ENCODE data around the gene HSDL1. TPM values are rescaled to one million over a fixed set of nuclear protein-coding genes. Genes with fewer than 3 reads are reported as not detected.
A peak's percentile ranks its signal among the peaks of the same experiment; 100 is the strongest.

HSDL1 gene
- total and polyA plus RNA-seq, 10 of the 15 experiments (the other 5 are each of a cell fraction or from before 2014, with no cell fraction given) = 2.0 to 13.4 (median 5.6) TPM

DNA sequence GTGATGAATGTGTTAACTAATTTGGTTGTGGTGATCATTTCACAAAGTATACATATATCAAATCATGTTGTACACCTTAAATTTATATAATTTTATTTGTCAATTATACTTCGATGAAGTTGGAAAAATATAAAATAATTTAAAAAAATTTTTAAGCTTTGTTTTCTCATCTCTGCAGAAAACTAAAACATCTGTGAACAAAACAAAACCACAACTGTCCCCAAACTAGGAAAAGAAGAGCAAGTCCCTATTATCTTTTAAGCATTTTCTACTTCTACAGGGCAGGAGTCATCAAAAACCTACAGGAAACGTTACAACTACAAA, 6.5 kb downstream of the HSDL1 start:
- 48% methylated on average over 2 of the region's 2 CpGs for WGBS (ENCODE audit: insufficient coverage, insufficient replicate concordance, low lambda C conversion rate, missing lambda C conversion rate)
- peaks cover 11% of the 10 kb centered on the region for H3K4me1 ChIP-seq (ENCODE audit: control insufficient read depth, insufficient read depth, low read length)
- H3K36me3 ChIP-seq (ENCODE audit: control insufficient read depth in 2 of 2, insufficient read depth in 2 of 2, low read length in 1 of 2) = no peaks in the 10 kb centered on the region
- BruUV-seq (replicated peaks) = no TSS peak
- TF ChIP-seq, protein P1, sequence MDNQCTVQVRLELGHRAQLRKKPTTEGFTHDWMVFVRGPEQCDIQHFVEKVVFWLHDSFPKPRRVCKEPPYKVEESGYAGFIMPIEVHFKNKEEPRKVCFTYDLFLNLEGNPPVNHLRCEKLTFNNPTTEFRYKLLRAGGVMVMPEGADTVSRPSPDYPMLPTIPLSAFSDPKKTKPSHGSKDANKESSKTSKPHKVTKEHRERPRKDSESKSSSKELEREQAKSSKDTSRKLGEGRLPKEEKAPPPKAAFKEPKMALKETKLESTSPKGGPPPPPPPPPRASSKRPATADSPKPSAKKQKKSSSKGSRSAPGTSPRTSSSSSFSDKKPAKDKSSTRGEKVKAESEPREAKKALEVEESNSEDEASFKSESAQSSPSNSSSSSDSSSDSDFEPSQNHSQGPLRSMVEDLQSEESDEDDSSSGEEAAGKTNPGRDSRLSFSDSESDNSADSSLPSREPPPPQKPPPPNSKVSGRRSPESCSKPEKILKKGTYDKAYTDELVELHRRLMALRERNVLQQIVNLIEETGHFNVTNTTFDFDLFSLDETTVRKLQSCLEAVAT (IDR thresholded peaks at IDR 0.05) = 0 out of 2 replicates have a peak, but pooled peaks have one; percentile 26
- TF ChIP-seq RB1 (IDR thresholded peaks at IDR 0.05; ENCODE audit: borderline replicate concordance) (no peak), MEF2A (IDR thresholded peaks at IDR 0.05; ENCODE audit: insufficient read depth, low read depth, low read length) (no peak), SRF (IDR thresholded peaks at IDR 0.05; ENCODE audit: low read depth in 2 of 2, low read length in 2 of 2) (peak in 1 of 2 experiments; percentile 65; a peak in 1 of 4 replicates), RAD51 (IDR thresholded peaks at IDR 0.05) (peak; percentile 71; the same call in 1 of the 2 replicates)
- TF ChIP-seq, protein P2, sequence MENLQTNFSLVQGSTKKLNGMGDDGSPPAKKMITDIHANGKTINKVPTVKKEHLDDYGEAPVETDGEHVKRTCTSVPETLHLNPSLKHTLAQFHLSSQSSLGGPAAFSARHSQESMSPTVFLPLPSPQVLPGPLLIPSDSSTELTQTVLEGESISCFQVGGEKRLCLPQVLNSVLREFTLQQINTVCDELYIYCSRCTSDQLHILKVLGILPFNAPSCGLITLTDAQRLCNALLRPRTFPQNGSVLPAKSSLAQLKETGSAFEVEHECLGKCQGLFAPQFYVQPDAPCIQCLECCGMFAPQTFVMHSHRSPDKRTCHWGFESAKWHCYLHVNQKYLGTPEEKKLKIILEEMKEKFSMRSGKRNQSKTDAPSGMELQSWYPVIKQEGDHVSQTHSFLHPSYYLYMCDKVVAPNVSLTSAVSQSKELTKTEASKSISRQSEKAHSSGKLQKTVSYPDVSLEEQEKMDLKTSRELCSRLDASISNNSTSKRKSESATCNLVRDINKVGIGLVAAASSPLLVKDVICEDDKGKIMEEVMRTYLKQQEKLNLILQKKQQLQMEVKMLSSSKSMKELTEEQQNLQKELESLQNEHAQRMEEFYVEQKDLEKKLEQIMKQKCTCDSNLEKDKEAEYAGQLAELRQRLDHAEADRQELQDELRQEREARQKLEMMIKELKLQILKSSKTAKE (IDR thresholded peaks at IDR 0.05; ENCODE audit: low read depth, poor library complexity, severe bottlenecking) = peak; percentile 60
- no peaks in the 10 kb centered on the region for H3K27me3 ChIP-seq (replicated peaks in 1 of 2; ENCODE audit: control insufficient read depth in 2 of 2, insufficient read depth in 2 of 2, low read length in 1 of 2)
- no peak overlapping the region for H3K27ac ChIP-seq (ENCODE audit: control insufficient read depth, insufficient read depth)
- ChIA-PET CTCF (interaction anchor here (0.8 to 1.5 kb wide), 6 partner anchors 15 to 52 kb away, joined by 3 to 7 read pairs (median 3); partner anchors contain the start of gene TAF1C), RAD21 (ENCODE audit: unreplicated experiment) (interaction anchor here (0.8 to 1.8 kb wide), 2 partner anchors 21 to 26 kb away, joined by 3 to 5 read pairs; partner anchors contain the start of gene MBTPS1), SMC1A (ENCODE audit: uncharacterized antibody, unreplicated experiment) (interaction anchor here (1.0 to 1.5 kb wide), 2 partner anchors 16 to 21 kb away, joined by 3 to 4 read pairs; no protein-coding TSS in a partner anchor), POLR2A (no interaction called here)
- H3K4me3 ChIP-seq = no peak overlapping the region
- H2AFZ ChIP-seq (ENCODE audit: control insufficient read depth, low read depth, low read length) = no peak overlapping the region
- FAIRE-seq (no peak), ATAC-seq (no peak), DNase-seq (ENCODE audit: low read depth, low spot score) (no peak)
- peaks cover 1% of the 10 kb centered on the region for H3K79me2 ChIP-seq (ENCODE audit: control insufficient read depth, insufficient read depth, low read length)
- H4K20me1 ChIP-seq (ENCODE audit: control insufficient read depth, insufficient read depth) = no peaks in the 10 kb centered on the region
- intact Hi-C loops (cut with micrococcal nuclease; ENCODE audit: unreplicated experiment) = no loop called here
- no peak overlapping the region for H3K9ac ChIP-seq (ENCODE audit: control insufficient read depth, insufficient read depth, low read length)
- H3K4me2 ChIP-seq (ENCODE audit: control insufficient read depth, insufficient read depth) = peak overlapping the region; percentile 71; the same call in 1 of the 2 replicates
- in situ Hi-C loops (cut with MboI) = no loop called here
- H3K9me3 ChIP-seq (replicated peaks; ENCODE audit: control insufficient read depth, insufficient read depth, low read length) = no peaks in the 10 kb centered on the region
